Activated CD8-positive, alpha-beta T cell treated with anti-CD3 and anti-CD28 coated beads for 36 hours (primary cell): ENCODE measurements around the gene SPEF1. TPM values are rescaled to one million over a fixed set of nuclear protein-coding genes. Genes with fewer than 3 reads are reported as not detected.

Experiments used
- ATAC-seq: fragments of 200-7000 bp; cut with Tn5 transposase; one replicate; pipeline ENCODE4 v1.10.0; 2021; ENCODE audit warnings: mild to moderate bottlenecking, moderate library complexity
- CTCF ChIA-PET: fragments of 350-600 bp; sonication (Branson Sonifier 250); formaldehyde crosslinking; loops from one replicate; lab custom pipeline; 2021; ENCODE audit warnings: antibody characterized with exemption; lab: Charles Lee
- POLR2A ChIA-PET: fragments of 350-600 bp; sonication (Branson Sonifier 250); formaldehyde crosslinking; loops from one replicate; lab custom pipeline; 2021; ENCODE audit warnings: antibody characterized with exemption; lab: Charles Lee
- DNase-seq: peaks from one replicate; pipeline ENCODE4 v3.0.0-alpha.2; 2020
- H3K27ac Mint-ChIP-seq: one replicate; pipeline ENCODE4 v1.8.0; 2021; ENCODE audit warnings: mild to moderate bottlenecking, mixed read lengths
- H3K27me3 Mint-ChIP-seq: one replicate; pipeline ENCODE4 v1.8.0; 2021; ENCODE audit warnings: mixed read lengths
- H3K36me3 Mint-ChIP-seq: one replicate; pipeline ENCODE4 v1.8.0; 2021; ENCODE audit warnings: low read depth, mixed read lengths
- H3K4me1 Mint-ChIP-seq: one replicate; pipeline ENCODE4 v1.8.0; 2021; ENCODE audit warnings: low read depth, mixed read lengths
- H3K4me3 Mint-ChIP-seq: one replicate; pipeline ENCODE4 v1.8.0; 2021; ENCODE audit warnings: mild to moderate bottlenecking, moderate library complexity, mixed read lengths
- H3K9me3 Mint-ChIP-seq: one replicate; pipeline ENCODE4 v1.8.0; 2021; ENCODE audit warnings: mixed read lengths
- CTCF ChIP-seq: fragments of 200-600 bp; IDR thresholded peaks from one replicate; pipeline ENCODE4 v1.8.0; 2022; ENCODE audit warnings: antibody characterized with exemption, mild to moderate bottlenecking
- intact Hi-C: fragments of 100-400 bp; cut with micrococcal nuclease; formaldehyde crosslinking; loops from one replicate; pipeline ENCODE4 v1.10.0; 2022
- total RNA-seq, 2 experiments: library from RNA; stranded (reverse); gene quantifications; one replicate each; pipeline ENCODE4 v1.2.3, GENCODE V29; 2021

SPEF1 gene
- total RNA-seq, 2 experiments from 2014 or later = 0.23 TPM; not detected in 1

DNA sequence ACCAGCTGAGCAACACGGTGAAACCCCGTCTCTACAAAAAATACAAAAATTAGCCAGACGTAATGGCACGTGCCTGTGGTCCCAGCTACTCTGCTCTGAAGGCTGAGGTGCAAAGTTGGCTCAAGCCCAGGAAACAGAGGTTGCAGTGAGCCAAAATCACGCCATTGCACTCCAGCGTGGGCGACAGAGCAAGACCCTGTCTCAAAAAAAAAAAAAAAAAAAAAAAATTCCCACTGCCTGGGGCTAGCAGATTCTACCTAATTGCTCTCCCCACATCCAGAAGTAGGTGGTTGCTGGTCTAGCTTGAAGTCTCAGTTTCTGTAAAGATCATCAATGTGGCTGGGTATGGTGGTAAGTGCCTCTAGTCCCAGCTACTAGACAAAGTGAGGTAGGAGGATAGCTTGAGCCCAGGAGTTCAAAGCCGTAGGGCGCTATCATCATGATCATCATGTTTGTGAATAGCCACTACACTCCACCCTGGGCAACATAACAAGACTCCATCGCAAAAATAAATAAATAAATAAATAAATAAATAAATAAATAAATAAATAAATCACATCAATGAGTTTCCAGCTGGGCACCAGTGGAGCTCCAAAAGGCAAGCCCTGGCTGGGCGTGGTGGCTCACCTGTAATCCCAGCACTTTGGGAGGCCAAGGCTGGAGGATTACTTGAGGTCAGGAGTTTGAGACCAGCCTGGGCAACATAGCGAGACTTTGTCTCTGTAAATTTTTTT, 32.8 kb upstream of the SPEF1 start:
- peak overlapping the region; percentile 74 for H3K27ac Mint-ChIP-seq
- ATAC-seq (peak; percentile 17), DNase-seq (peak; percentile 80)
- H3K36me3 Mint-ChIP-seq = no peaks in the 10 kb centered on the region
- intact Hi-C loops = no loop called here
- peaks cover 60% of the 10 kb centered on the region for H3K4me1 Mint-ChIP-seq
- no peak overlapping the region for H3K4me3 Mint-ChIP-seq
- ChIA-PET POLR2A (interaction anchor here (0.8 to 4.6 kb wide), 5 partner anchors 9 to 47 kb away, joined by 3 to 42 read pairs (median 4); partner anchors contain the start of genes ADISSP, CDC25B and CENPB), CTCF (interaction anchor here (0.9 to 4.5 kb wide), 6 partner anchors 14 to 64 kb away, joined by 3 to 25 read pairs (median 5); partner anchors contain the start of genes ADISSP, CDC25B and CENPB)
- no peaks in the 10 kb centered on the region for H3K27me3 Mint-ChIP-seq
- H3K9me3 Mint-ChIP-seq = no peaks in the 10 kb centered on the region
- no peak for TF ChIP-seq CTCF

GRCh38 chr20:3812975-3813847, 32.0 kb upstream of the SPEF1 start:
- no peaks in the 10 kb centered on the region for H3K9me3 Mint-ChIP-seq
- no peak overlapping the region for H3K4me3 Mint-ChIP-seq
- no peak for DNase-seq
- TF ChIP-seq CTCF = no peak
- H3K4me1 Mint-ChIP-seq = peaks cover 56% of the 10 kb centered on the region
- CTCF ChIA-PET = interaction anchor here (0.9 to 4.5 kb wide), 6 partner anchors 13 to 64 kb away, joined by 3 to 25 read pairs (median 5); partner anchors contain the start of genes ADISSP, CDC25B and CENPB
- ATAC-seq = no peak
- intact Hi-C loops = no loop called here
- POLR2A ChIA-PET = interaction anchor here (0.8 to 4.6 kb wide), 9 partner anchors 7 to 77 kb away, joined by 3 to 42 read pairs (median 4); partner anchors contain the start of genes ADISSP, AP5S1, CDC25B and CENPB
- no peaks in the 10 kb centered on the region for H3K36me3 Mint-ChIP-seq
- H3K27ac Mint-ChIP-seq = peak overlapping the region; percentile 74
- H3K27me3 Mint-ChIP-seq = no peaks in the 10 kb centered on the region

- no peaks in the 10 kb centered on the region for H3K27me3 Mint-ChIP-seq
- peaks cover 64% of the 10 kb centered on the region for H3K4me1 Mint-ChIP-seq
- no peak for DNase-seq
- no peak for TF ChIP-seq CTCF
- POLR2A ChIA-PET = interaction anchor here (0.7 to 4.6 kb wide), 7 partner anchors 8 to 78 kb away, joined by 3 to 42 read pairs (median 8); partner anchors contain the start of genes AP5S1, CDC25B and CENPB
- intact Hi-C loops = no loop called here
- no peak for ATAC-seq
- CTCF ChIA-PET = interaction anchor here (1.0 to 4.5 kb wide), 3 partner anchors 9 to 25 kb away, joined by 4 to 25 read pairs (median 5); partner anchors contain the start of genes AP5S1 and CENPB
- peak overlapping the region; percentile 94 for H3K27ac Mint-ChIP-seq
- no peaks in the 10 kb centered on the region for H3K9me3 Mint-ChIP-seq
- peak overlapping the region; percentile 74 for H3K4me3 Mint-ChIP-seq
- no peaks in the 10 kb centered on the region for H3K36me3 Mint-ChIP-seq
Measured at GRCh38 chr20:3812259-3812681, 31.0 kb upstream of the SPEF1 start.

GRCh38 chr20:3811467-3812258, 30.4 kb upstream of the SPEF1 start:
- peak; percentile 88 for ATAC-seq
- H3K27me3 Mint-ChIP-seq = no peaks in the 10 kb centered on the region
- ChIA-PET CTCF (interaction anchor here (1.0 to 4.5 kb wide), 6 partner anchors 9 to 134 kb away, joined by 4 to 25 read pairs (median 4); partner anchors contain the start of genes AP5S1 and CENPB), POLR2A (interaction anchor here (0.6 to 4.6 kb wide), 9 partner anchors 8 to 91 kb away, joined by 3 to 42 read pairs (median 4); partner anchors contain the start of genes AP5S1, CDC25B and CENPB)
- H3K4me3 Mint-ChIP-seq = peak overlapping the region; percentile 74
- peak overlapping the region; percentile 94 for H3K27ac Mint-ChIP-seq
- H3K36me3 Mint-ChIP-seq = peaks cover under 1% of the 10 kb centered on the region
- H3K4me1 Mint-ChIP-seq = peaks cover 69% of the 10 kb centered on the region
- no peaks in the 10 kb centered on the region for H3K9me3 Mint-ChIP-seq
- DNase-seq = peak; percentile 95
- intact Hi-C loops = no loop called here
- TF ChIP-seq CTCF = no peak
